Measurements from ENCODE around the gene GFRAL. TPM values are rescaled to one million over a fixed set of nuclear protein-coding genes. Genes with fewer than 3 reads are reported as not detected.
A peak's percentile ranks its signal among the peaks of the same experiment; 100 is the strongest.

Gene GFRAL
- total RNA-seq (2021; ENCODE audit: unreplicated experiment) (not detected), Bru-seq, nascent RNA (percentile 3 among the genes with signal in this experiment), BruChase-seq, experiment 1, labeled RNA remaining after a 6-hour chase (not detected), BruChase-seq, experiment 2, labeled RNA remaining after a 2-hour chase (percentile 5 among the genes with signal in this experiment)
- polyA plus RNA-seq (2012): not detected in 2 replicates
- long read RNA-seq: 0 reads

- Histone ChIP-seq H3K9me3 (ENCODE audit: control insufficient read depth in 1 of 2, insufficient read depth in 1 of 2, low read depth in 1 of 2, low read length in 2 of 2) (no peaks in the 10 kb centered on the region), H3K27me3 (ENCODE audit: insufficient read depth, low read length) (peaks cover 42% of the 10 kb centered on the region), H2AFZ (ENCODE audit: low read depth, low read length, poor library complexity, severe bottlenecking) (no peak within 1 kb of the TSS), H3K9me2 (ENCODE audit: insufficient read depth) (no peaks in the 10 kb centered on the region), H3K36me3 (ENCODE audit: control insufficient read depth in 1 of 2, insufficient read depth in 2 of 2, low read length in 2 of 2) (no peaks in the 10 kb centered on the region), H3K4me3 (replicated peaks in 1 of 2; ENCODE audit: low read depth in 1 of 2, low read length in 2 of 2) (no peak within 1 kb of the TSS), H4K20me1 (ENCODE audit: insufficient read depth) (no peaks in the 10 kb centered on the region; the same call in 1 of the 2 replicates), H3K79me2 (ENCODE audit: insufficient read depth, low read length) (no peaks in the 10 kb centered on the region), H3K27ac (ENCODE audit: low read depth, low read length) (no peak within 1 kb of the TSS), H3K9ac (ENCODE audit: low read length) (no peak within 1 kb of the TSS), H3K4me2 (ENCODE audit: low read length) (no peak within 1 kb of the TSS), H3K4me1 (ENCODE audit: control insufficient read depth in 1 of 2, insufficient read depth in 2 of 2, low read length in 2 of 2) (no peaks in the 10 kb centered on the region)
- CTCF ChIA-PET: no interaction called here
- DNase-seq (ENCODE audit: low read depth, low spot score) (no peak), ATAC-seq (no peak)
- RAD21 ChIA-PET (ENCODE audit: low non-redundant PET in 1 of 2, low total read pairs in 2 of 2, uncharacterized antibody in 2 of 2, unreplicated experiment in 2 of 2): no interaction called here
- no TSS peak for BruUV-seq (replicated peaks)
- TF ChIP-seq RAD21 (IDR thresholded peaks at IDR 0.05; ENCODE audit: low read depth): no peak
- TF ChIP-seq, protein P1, sequence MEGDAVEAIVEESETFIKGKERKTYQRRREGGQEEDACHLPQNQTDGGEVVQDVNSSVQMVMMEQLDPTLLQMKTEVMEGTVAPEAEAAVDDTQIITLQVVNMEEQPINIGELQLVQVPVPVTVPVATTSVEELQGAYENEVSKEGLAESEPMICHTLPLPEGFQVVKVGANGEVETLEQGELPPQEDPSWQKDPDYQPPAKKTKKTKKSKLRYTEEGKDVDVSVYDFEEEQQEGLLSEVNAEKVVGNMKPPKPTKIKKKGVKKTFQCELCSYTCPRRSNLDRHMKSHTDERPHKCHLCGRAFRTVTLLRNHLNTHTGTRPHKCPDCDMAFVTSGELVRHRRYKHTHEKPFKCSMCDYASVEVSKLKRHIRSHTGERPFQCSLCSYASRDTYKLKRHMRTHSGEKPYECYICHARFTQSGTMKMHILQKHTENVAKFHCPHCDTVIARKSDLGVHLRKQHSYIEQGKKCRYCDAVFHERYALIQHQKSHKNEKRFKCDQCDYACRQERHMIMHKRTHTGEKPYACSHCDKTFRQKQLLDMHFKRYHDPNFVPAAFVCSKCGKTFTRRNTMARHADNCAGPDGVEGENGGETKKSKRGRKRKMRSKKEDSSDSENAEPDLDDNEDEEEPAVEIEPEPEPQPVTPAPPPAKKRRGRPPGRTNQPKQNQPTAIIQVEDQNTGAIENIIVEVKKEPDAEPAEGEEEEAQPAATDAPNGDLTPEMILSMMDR (IDR thresholded peaks at IDR 0.05 in 2 of 3, conservative IDR thresholded peaks at IDR 0.05 in 1 of 3; ENCODE audit: borderline replicate concordance in 1 of 3, insufficient read depth in 1 of 3, low read depth in 2 of 3, low read length in 2 of 3): no peak
- no peak for TF ChIP-seq POLR2A (IDR thresholded peaks at IDR 0.05; ENCODE audit: borderline replicate concordance, extremely low read depth, insufficient read depth, insufficient read length)
- TF ChIP-seq, protein P2, sequence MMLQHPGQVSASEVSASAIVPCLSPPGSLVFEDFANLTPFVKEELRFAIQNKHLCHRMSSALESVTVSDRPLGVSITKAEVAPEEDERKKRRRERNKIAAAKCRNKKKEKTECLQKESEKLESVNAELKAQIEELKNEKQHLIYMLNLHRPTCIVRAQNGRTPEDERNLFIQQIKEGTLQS (IDR thresholded peaks at IDR 0.05): no peak
- TF ChIP-seq ZBTB33 (IDR thresholded peaks at IDR 0.05; ENCODE audit: extremely low read depth, insufficient replicate concordance, low read length): no peak
- no peak for TF ChIP-seq SP1 (IDR thresholded peaks at IDR 0.05; ENCODE audit: low read depth)
- no peak for TF ChIP-seq YY1 (IDR thresholded peaks at IDR 0.05; ENCODE audit: extremely low read depth, insufficient replicate concordance, low read depth, low read length)
- TF ChIP-seq EZH2 (IDR thresholded peaks at IDR 0.05): no peak
- TF ChIP-seq ELF1 (IDR thresholded peaks at IDR 0.05; ENCODE audit: borderline replicate concordance, low read depth): no peak
- TF ChIP-seq CEBPB (IDR thresholded peaks at IDR 0.05; ENCODE audit: low read depth): no peak
- TF ChIP-seq ZFX (IDR thresholded peaks at IDR 0.05): no peak
- TF ChIP-seq ZNF274 (IDR thresholded peaks at IDR 0.05; ENCODE audit: low read depth, low read length): no peak
- no peak for TF ChIP-seq JUND (IDR thresholded peaks at IDR 0.05)
- no peak for TF ChIP-seq EGR1 (IDR thresholded peaks at IDR 0.05; ENCODE audit: low read depth)
- TF ChIP-seq SIN3A (IDR thresholded peaks at IDR 0.05; ENCODE audit: low read depth): no peak
- no peak for TF ChIP-seq SRF (IDR thresholded peaks at IDR 0.05; ENCODE audit: low read depth)
- no peak for TF ChIP-seq REST (IDR thresholded peaks at IDR 0.05; ENCODE audit: low read depth)
- no peak for TF ChIP-seq TCF7L2 (IDR thresholded peaks at IDR 0.05; ENCODE audit: borderline replicate concordance, extremely low read depth, insufficient read depth, insufficient read length)
- TF ChIP-seq EZH2phosphoT487 (IDR thresholded peaks at IDR 0.05; ENCODE audit: borderline replicate concordance): no peak
- TF ChIP-seq CBX3 (IDR thresholded peaks at IDR 0.05; ENCODE audit: low read depth): no peak
- POLR2A ChIA-PET: no interaction called here
- intact Hi-C loops (cut with micrococcal nuclease): no loop called here
Observed at GRCh38 chr6:55327169-55327568, at the start of gene GFRAL. TSS of gene GFRAL (plus strand) at chr6:55327469. CDS start at chr6:55327555, 86 bp downstream.

All from HCT116 (cell line).